ENCODE results near the gene FTSJ1.

- TF ChIP-seq CTCF (conservative IDR thresholded peaks at IDR 0.05; ENCODE audit: low read depth, low read length): no peak
- TF ChIP-seq EZH2phosphoT487 (IDR thresholded peaks at IDR 0.05; ENCODE audit: borderline replicate concordance, low read length): no peak
- TF ChIP-seq EZH2 (IDR thresholded peaks at IDR 0.05; ENCODE audit: low read length, unreplicated experiment): no peak
These were observed 46.3 kb downstream of the FTSJ1 start for GRCh38 chrX:48522291-48522690.

Measured in PC-3 (cell line).